ENCODE data around the gene UPP2.

Gene UPP2

GRCh38 chr2:158104903-158105302 lies 3.2 kb downstream of the UPP2 start:
- DNase-seq: no peak

GRCh38 chr2:158112992-158113391 lies 11.3 kb downstream of the UPP2 start:
- no peak for DNase-seq

GRCh38 chr2:158113741-158114295 lies 12.1 kb downstream of the UPP2 start:
- no peak for DNase-seq

GRCh38 chr2:158114516-158114915 lies 12.8 kb downstream of the UPP2 start:
- no peak for DNase-seq

GRCh38 chr2:158115202-158115767 lies 13.6 kb downstream of the UPP2 start:
- DNase-seq: no peak

- DNase-seq: no peak
These were observed 15.3 kb downstream of the UPP2 start for GRCh38 chr2:158116936-158117335.

- no peak for DNase-seq
These were observed 18.4 kb downstream of the UPP2 start for GRCh38 chr2:158120102-158120501.

- no peak for DNase-seq
These were observed 19.3 kb downstream of the UPP2 start for GRCh38 chr2:158120664-158121641.

GRCh38 chr2:158124896-158125295 lies 23.2 kb downstream of the UPP2 start:
- no peak for DNase-seq

GRCh38 chr2:158125756-158126498 lies 24.3 kb downstream of the UPP2 start:
- no peak for DNase-seq

GRCh38 chr2:158127380-158127804 lies 25.7 kb downstream of the UPP2 start:
- DNase-seq: no peak

- DNase-seq: no peak
These were observed 26.7 kb downstream of the UPP2 start for GRCh38 chr2:158128168-158128973.

- no peak for DNase-seq
These were observed 27.4 kb downstream of the UPP2 start for GRCh38 chr2:158129037-158129436.

- DNase-seq: no peak
These were observed 29.3 kb downstream of the UPP2 start for GRCh38 chr2:158130832-158131473.

GRCh38 chr2:158131483-158131912 lies 29.8 kb downstream of the UPP2 start:
- no peak for DNase-seq

- DNase-seq: no peak
These were observed 30.4 kb downstream of the UPP2 start for GRCh38 chr2:158131919-158132566.

- DNase-seq: no peak
These were observed 32.4 kb downstream of the UPP2 start for GRCh38 chr2:158134055-158134454.

- DNase-seq: no peak
These were observed 33.0 kb downstream of the UPP2 start for GRCh38 chr2:158134655-158135054.

GRCh38 chr2:158135096-158135495 lies 33.4 kb downstream of the UPP2 start:
- no peak for DNase-seq

- DNase-seq: peak in 9 of 58 donors; percentile 2 to 38 (median 7)
These were observed 36.6 kb downstream of the UPP2 start for GRCh38 chr2:158138255-158138654.
